AG09319 (cell line): ENCODE data around the gene VPS33A.

Experiments
- DNase-seq: peaks from one replicate; pipeline ENCODE4 v3.0.0-alpha.2; 2010; ENCODE audit warnings: low read depth; ENCODE audit errors: extremely low read depth
- TF ChIP-seq, protein P1 (sequence below): IDR thresholded peaks from 2 replicates; pipeline ENCODE4 v1.5.1; 2011; ENCODE audit warnings: low read depth, mild to moderate bottlenecking, inconsistent platforms, low read length, moderate library complexity

VPS33A gene

DNA sequence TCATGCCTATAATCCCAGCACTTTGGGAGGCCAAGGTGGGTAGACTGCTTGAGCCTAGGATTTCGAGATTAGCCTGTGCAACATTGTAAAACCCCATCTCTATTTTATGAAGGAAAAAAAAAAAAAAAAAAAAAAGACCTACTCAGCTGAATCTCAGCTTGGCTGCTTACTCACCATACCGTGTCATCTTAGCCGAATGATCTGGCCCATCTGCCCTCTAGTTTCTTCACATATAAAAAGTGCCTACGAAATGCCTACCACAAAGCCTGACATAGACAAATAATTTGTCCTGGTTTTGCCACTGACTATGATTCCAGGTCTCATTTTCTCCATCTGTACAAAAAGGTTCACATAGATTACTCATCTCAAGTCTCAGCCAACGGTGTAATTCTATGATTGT is 50.5 kb downstream of the VPS33A start:
- TF ChIP-seq, protein P1, sequence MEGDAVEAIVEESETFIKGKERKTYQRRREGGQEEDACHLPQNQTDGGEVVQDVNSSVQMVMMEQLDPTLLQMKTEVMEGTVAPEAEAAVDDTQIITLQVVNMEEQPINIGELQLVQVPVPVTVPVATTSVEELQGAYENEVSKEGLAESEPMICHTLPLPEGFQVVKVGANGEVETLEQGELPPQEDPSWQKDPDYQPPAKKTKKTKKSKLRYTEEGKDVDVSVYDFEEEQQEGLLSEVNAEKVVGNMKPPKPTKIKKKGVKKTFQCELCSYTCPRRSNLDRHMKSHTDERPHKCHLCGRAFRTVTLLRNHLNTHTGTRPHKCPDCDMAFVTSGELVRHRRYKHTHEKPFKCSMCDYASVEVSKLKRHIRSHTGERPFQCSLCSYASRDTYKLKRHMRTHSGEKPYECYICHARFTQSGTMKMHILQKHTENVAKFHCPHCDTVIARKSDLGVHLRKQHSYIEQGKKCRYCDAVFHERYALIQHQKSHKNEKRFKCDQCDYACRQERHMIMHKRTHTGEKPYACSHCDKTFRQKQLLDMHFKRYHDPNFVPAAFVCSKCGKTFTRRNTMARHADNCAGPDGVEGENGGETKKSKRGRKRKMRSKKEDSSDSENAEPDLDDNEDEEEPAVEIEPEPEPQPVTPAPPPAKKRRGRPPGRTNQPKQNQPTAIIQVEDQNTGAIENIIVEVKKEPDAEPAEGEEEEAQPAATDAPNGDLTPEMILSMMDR: no peak

DNA sequence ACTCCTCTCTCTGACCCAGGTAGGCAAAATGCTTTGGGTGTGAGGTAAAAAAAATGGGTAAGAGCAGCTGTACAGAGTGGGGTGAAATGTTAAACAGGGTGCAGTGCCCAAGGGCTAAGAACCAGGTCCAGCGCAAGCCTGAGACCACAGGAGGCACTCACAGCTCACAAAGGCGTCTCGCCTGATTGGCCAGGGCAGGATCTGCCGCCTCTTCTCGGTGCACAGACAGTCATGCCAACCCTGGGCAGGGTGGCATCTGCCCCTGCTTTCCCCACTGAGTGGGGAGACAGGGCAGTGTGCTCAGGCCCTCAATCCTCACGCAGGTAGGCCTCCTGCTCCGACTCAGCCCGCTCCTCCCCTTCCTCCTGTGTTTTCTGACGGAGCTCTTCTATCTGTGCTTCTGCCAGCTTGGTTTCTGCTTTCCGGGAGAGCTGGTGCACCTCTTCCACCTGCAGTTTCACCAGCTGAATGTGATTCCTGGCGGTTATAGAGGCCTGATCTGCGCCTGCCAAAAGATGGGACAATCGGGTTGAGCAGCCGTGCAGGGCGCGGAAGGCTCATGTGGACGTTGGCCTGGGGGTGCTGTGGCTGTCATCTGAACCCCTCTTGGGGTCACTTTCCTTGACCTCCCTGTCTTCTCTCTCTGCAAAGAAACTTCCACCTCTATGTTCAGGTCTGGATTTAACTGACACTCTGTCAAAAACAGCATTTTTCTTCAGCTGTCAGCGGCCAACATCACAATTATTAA is 58.0 kb downstream of the VPS33A start:
- TF ChIP-seq, protein P1: no peak
- DNase-seq: no peak

More for the DNA sequence above, 50.5 kb downstream of the VPS33A start:
- DNase-seq: no peak

DNA sequence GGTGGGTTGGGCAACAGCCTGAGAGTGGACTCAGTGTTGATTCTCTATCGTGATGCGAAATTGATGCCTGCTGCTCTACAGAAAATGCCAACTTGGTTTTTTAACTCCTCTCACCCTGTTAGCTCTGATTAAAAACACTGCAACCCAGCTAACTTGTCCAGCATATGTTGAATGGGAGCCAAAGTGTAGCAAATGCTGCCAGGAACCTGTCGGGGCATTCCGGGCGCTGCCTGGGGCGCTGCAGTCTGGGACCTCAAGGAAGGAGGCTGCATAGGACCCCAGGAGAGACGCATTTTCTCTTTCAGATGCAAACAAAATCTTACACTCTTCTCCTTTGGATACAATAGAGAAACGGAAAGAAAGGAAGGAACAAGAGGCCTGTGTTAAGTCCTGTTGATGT is 58.9 kb downstream of the VPS33A start:
- TF ChIP-seq, protein P1: no peak
- DNase-seq: no peak

DNA sequence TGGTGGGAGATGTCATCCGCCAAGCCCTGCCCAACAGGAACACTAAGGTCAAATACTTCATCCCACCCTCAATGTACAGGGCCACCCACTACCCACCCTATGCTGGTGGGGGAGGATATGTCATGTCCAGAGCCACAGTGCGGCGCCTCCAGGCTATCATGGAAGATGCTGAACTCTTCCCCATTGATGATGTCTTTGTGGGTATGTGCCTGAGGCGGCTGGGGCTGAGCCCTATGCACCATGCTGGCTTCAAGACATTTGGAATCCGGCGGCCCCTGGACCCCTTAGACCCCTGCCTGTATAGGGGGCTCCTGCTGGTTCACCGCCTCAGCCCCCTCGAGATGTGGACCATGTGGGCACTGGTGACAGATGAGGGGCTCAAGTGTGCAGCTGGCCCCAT is 59.3 kb downstream of the VPS33A start:
- TF ChIP-seq, protein P1: no peak
- DNase-seq: no peak

DNA sequence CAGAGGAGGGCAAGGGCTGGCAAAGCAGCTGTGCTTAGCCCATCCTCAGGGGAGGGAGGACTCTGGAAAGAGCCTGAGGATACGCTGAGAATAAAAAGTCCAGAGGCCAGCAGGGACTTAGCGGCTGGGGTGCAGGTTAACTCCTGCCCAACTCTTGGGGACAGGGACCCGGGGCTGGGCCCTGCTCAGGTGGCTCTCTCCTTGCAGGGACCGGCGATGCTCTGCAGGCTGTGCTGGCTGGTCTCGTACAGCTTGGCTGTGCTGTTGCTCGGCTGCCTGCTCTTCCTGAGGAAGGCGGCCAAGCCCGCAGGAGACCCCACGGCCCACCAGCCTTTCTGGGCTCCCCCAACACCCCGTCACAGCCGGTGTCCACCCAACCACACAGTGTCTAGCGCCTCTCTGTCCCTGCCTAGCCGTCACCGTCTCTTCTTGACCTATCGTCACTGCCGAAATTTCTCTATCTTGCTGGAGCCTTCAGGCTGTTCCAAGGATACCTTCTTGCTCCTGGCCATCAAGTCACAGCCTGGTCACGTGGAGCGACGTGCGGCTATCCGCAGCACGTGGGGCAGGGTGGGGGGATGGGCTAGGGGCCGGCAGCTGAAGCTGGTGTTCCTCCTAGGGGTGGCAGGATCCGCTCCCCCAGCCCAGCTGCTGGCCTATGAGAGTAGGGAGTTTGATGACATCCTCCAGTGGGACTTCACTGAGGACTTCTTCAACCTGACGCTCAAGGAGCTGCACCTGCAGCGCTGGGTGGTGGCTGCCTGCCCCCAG is 60.0 kb downstream of the VPS33A start:
- DNase-seq: no peak
- TF ChIP-seq, protein P1: no peak

DNA sequence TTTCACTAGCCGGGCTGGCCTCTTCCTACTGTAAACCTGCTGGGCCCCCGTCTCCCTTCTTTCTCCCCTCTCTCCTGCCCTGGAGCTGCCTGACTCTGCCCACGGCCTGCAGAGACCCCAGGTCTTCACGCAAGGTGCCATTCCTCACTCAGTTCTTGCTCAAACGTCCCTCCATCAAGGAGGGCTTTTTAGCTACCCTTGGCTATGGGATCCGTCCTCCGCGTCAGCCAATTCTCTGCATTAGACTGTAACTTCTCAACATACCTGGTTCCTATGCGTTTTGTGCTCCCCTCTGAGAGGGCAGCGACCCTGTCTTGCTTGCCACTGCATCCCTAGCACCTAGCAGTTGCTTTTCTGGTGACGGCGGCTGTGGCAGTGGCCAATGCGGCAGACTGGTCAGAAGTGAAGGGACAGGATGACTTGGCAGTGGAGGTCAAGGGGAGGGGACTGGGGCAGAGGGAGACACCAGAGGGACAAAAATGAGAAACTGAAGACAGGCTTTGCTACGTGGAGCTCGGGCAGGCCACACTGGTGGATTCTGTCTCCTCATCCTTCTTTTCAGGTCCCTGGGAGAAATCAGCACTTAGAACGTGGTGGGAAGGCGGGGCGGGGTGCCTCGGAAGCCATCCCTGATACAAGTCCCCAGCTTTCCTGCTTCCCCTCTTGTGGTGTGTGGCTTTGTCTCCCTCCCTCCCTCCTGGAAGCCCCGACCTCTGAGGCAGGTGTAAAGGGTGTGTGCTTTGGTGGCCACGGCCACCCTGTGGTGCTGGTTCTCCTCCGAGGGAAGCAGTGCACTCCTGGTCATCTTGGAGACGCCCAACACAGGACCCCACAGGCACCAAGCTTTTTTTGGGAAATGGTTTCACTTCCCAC is 61.0 kb downstream of the VPS33A start:
- TF ChIP-seq, protein P1: no peak
- no peak for DNase-seq
